ENCODE data around the gene NDRG4.

DNA sequence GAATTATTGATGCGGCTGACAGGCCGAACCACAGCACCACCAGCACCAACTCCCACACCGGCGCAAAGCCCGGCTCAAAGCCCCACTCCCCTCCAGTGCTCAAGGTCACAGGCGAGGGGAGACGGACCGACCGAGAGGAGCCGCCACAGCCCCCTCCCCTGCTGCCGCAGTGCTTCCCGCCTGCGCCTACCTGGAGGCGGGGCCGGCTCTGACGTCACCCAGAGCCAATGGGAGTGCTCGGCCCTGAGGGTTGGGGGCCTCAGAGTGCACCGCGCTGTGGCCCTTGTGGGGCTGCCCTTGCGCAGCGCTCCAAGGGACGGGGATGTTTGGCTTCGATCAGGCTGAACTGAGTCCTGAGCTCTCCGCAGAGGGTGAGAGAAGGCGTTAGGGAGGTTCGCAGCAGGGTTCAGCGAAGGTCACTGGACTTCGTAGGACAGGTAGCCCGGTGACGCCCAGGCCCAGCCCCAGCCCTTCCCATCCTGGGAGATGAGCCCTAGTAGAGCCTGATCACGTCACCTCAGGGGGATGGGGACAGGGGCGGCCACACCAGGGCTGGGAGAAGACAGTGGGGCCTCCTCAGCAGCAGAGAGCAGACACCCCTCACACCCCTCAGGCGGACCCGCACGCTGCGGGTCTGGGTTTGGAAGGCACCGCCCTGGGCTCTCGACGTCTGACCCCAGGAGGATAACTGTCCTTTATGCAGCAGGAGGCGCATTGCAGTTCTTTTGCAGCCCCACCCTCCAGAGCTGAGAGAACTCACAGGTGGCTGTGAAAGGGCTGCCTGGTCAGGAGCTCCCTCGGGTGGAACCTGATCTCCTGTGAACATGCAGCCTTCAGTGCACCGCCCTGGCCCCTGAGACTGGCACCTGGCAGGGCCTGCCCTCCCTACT, 1.5 kb downstream of the NDRG4 start:
- TF ChIP-seq, protein P1, sequence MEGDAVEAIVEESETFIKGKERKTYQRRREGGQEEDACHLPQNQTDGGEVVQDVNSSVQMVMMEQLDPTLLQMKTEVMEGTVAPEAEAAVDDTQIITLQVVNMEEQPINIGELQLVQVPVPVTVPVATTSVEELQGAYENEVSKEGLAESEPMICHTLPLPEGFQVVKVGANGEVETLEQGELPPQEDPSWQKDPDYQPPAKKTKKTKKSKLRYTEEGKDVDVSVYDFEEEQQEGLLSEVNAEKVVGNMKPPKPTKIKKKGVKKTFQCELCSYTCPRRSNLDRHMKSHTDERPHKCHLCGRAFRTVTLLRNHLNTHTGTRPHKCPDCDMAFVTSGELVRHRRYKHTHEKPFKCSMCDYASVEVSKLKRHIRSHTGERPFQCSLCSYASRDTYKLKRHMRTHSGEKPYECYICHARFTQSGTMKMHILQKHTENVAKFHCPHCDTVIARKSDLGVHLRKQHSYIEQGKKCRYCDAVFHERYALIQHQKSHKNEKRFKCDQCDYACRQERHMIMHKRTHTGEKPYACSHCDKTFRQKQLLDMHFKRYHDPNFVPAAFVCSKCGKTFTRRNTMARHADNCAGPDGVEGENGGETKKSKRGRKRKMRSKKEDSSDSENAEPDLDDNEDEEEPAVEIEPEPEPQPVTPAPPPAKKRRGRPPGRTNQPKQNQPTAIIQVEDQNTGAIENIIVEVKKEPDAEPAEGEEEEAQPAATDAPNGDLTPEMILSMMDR (IDR thresholded peaks at IDR 0.05): no peak
- TF ChIP-seq POLR2A (IDR thresholded peaks at IDR 0.05): no peak
